NOMO-1 treated with dmso at 0.1 percent for 144 hours (cell line): ENCODE data around the gene FILIP1.

Source experiments
- DNase-seq: peaks from one replicate; lab custom pipeline; 2025; ENCODE audit not compliant: unreplicated experiment; lab: John Stamatoyannopoulos, UW

FILIP1 gene

GRCh38 chr6:75302280-75302679 is 191.3 kb downstream of the FILIP1 start:
- no peak for DNase-seq

- DNase-seq, result no peak
Observed at GRCh38 chr6:75301537-75301936, 192.1 kb downstream of the FILIP1 start.

- no peak for DNase-seq
Observed at GRCh38 chr6:75301088-75301487, 192.5 kb downstream of the FILIP1 start.

GRCh38 chr6:75300531-75300855 is 193.1 kb downstream of the FILIP1 start:
- DNase-seq, result no peak

GRCh38 chr6:75299801-75300530 is 193.6 kb downstream of the FILIP1 start:
- DNase-seq, result no peak

- no peak for DNase-seq
Observed at GRCh38 chr6:75296811-75297779, 196.5 kb downstream of the FILIP1 start.

GRCh38 chr6:75292555-75292954 is 201.0 kb downstream of the FILIP1 start:
- no peak for DNase-seq

- DNase-seq, result no peak
Observed at GRCh38 chr6:75291744-75292143, 201.9 kb downstream of the FILIP1 start.

GRCh38 chr6:75291331-75291730 is 202.3 kb downstream of the FILIP1 start:
- DNase-seq, result no peak

- DNase-seq, result no peak
Observed at GRCh38 chr6:75290136-75290945, 203.3 kb downstream of the FILIP1 start.

GRCh38 chr6:75288023-75288422 is 205.6 kb downstream of the FILIP1 start:
- no peak for DNase-seq

- DNase-seq, result no peak
Observed at GRCh38 chr6:75287424-75287823, 206.2 kb downstream of the FILIP1 start.

GRCh38 chr6:75286955-75287354 is 206.6 kb downstream of the FILIP1 start:
- no peak for DNase-seq

GRCh38 chr6:75285283-75285639 is 208.3 kb downstream of the FILIP1 start:
- DNase-seq, result no peak

GRCh38 chr6:75284632-75285282 is 208.8 kb downstream of the FILIP1 start, which contains the start of gene TMEM30A:
Gene TMEM30A, minus strand, starts transcription at chr6:75284792. Its CDS starts 154 bp downstream, at chr6:75284638.
- peak; percentile 99 for DNase-seq

GRCh38 chr6:75283907-75284631 is 209.5 kb downstream of the FILIP1 start:
- DNase-seq, result no peak

- DNase-seq, result no peak
Observed at GRCh38 chr6:75282706-75283105, 210.9 kb downstream of the FILIP1 start.

- DNase-seq, result no peak
Observed at GRCh38 chr6:75281653-75282052, 211.9 kb downstream of the FILIP1 start.

GRCh38 chr6:75280131-75280855 is 213.3 kb downstream of the FILIP1 start:
- no peak for DNase-seq
